Measurements from ENCODE around the gene QRICH1. TPM values are rescaled to one million over a fixed set of nuclear protein-coding genes. Genes with fewer than 3 reads are reported as not detected.

QRICH1 gene
- total RNA-seq, 2 experiments from 2014 or later = 126 to 127 TPM

- peaks cover 29% of the 10 kb centered on the region for H3K36me3 Mint-ChIP-seq
- peaks cover 48% of the 10 kb centered on the region for H3K4me1 Mint-ChIP-seq
- DNase-seq = peak; percentile 99
- H3K27me3 Mint-ChIP-seq = peaks cover 3% of the 10 kb centered on the region
- H3K27ac Mint-ChIP-seq = peak overlapping the region; percentile 97
- no peaks in the 10 kb centered on the region for H3K9me3 Mint-ChIP-seq
- peak overlapping the region; percentile 94 for H3K4me3 Mint-ChIP-seq
These were observed 72.6 kb downstream of the QRICH1 start for GRCh38 chr3:49021213-49021812.

- Mint-ChIP-seq H3K27me3 (peaks cover 3% of the 10 kb centered on the region), H3K27ac (peak overlapping the region; percentile 97), H3K4me3 (peak overlapping the region; percentile 94), H3K4me1 (peaks cover 42% of the 10 kb centered on the region), H3K9me3 (no peaks in the 10 kb centered on the region), H3K36me3 (peaks cover 26% of the 10 kb centered on the region)
- DNase-seq = peak; percentile 34
These were observed 73.3 kb downstream of the QRICH1 start for GRCh38 chr3:49020330-49021212.

DNA sequence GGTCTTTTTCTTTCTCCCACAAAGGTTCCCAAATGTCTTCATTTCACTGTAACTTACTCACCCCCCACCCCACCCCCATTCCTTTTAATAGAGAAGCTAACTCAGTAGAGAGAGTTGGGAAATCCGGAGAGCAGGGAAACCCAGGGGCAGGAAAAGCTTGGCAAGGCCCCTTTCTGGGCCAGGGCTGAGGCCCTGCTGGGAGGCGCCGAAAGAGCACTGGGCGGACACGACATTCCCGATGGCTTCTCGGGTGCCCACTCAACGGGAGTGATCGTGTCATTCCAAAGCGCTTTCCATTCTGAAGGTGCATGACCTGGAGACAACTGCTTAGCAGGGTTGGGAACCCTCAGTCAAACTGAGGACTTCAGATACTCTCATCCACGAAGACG is 73.9 kb downstream of the QRICH1 start:
- H3K27me3 Mint-ChIP-seq = peaks cover 3% of the 10 kb centered on the region

DNA sequence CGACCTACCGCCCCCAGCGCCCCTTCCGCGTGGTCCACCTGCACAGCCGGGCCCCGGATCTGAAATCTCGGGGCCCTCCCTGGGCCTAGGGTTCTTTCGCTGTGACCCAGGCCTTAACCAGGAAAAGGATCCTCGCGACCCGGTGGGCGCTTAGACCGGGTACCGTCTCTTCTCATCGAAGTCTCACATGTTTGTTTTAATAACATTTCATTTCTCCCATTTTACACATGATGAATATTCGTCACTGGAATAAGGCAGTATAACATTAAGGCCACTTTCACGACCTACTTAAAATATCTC is 75.2 kb downstream of the QRICH1 start:
- Mint-ChIP-seq H3K9me3 (no peaks in the 10 kb centered on the region), H3K4me1 (peaks cover 25% of the 10 kb centered on the region), H3K36me3 (peaks cover 23% of the 10 kb centered on the region), H3K27me3 (peaks cover 3% of the 10 kb centered on the region), H3K4me3 (peak overlapping the region; percentile 94), H3K27ac (peak overlapping the region; percentile 78)
- no peak for DNase-seq

More for the DNA sequence above, 73.9 kb downstream of the QRICH1 start:
- H3K4me1 Mint-ChIP-seq = peaks cover 35% of the 10 kb centered on the region
- no peaks in the 10 kb centered on the region for H3K9me3 Mint-ChIP-seq
- DNase-seq = no peak
- H3K27ac Mint-ChIP-seq = peak overlapping the region; percentile 97
- peaks cover 29% of the 10 kb centered on the region for H3K36me3 Mint-ChIP-seq
- H3K4me3 Mint-ChIP-seq = peak overlapping the region; percentile 94

DNA sequence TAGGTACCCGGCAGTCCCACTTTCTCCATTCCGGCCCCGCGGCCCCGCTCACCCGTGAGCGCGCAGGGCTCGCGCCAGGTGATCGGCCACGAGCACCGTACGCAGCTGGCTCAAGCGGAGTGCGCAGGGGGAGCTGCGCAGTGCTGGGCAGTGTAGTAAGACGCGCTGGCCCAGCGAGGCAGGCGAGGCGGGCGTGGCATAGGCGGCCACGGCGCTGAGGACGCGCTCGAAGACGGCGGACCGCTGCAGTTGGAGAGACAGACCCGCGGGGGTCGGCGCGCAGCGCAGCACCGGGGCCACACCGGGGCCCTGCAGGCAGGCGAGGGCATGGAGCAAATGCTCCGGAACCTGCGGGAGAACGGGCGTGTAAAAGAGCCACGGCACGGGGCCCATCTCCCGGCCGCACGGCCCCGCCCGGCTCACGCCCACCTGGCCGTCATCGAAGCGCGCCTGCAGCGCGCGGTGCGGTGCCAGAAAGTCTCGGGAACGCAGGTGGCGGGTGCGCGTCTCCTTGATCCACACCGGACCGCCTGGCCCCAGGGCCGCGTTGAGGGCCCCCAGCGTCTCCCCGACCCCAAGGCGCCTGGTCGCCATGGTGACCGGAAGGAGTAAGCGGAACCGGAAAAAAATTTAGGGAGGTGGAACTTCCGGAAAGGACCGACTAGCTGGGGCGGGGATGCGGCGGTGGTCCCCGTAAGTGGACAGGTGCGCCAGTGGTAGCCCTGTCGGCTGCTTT is 75.7 kb downstream of the QRICH1 start, which contains the start of gene DALRD3:
Gene DALRD3 (minus strand): TSS at position 610 of the 736 bp plus-strand sequence. CDS start 16 bp downstream, at position 594.
- Mint-ChIP-seq H3K9me3 (no peaks in the 10 kb centered on the region), H3K4me1 (peaks cover 19% of the 10 kb centered on the region), H3K4me3 (peak within 1 kb of the TSS; percentile 94), H3K27me3 (peaks cover 3% of the 10 kb centered on the region), H3K36me3 (peaks cover 17% of the 10 kb centered on the region), H3K27ac (peak within 1 kb of the TSS; percentile 78)
- peak; percentile 75 for DNase-seq

- peak overlapping the region; percentile 51 for H3K27ac Mint-ChIP-seq
- H3K4me1 Mint-ChIP-seq = peaks cover 17% of the 10 kb centered on the region
- DNase-seq = no peak
- peak overlapping the region; percentile 94 for H3K4me3 Mint-ChIP-seq
- peaks cover 3% of the 10 kb centered on the region for H3K27me3 Mint-ChIP-seq
- no peaks in the 10 kb centered on the region for H3K9me3 Mint-ChIP-seq
- peaks cover 10% of the 10 kb centered on the region for H3K36me3 Mint-ChIP-seq
These were observed 76.5 kb downstream of the QRICH1 start for GRCh38 chr3:49017229-49017970.

GRCh38 chr3:49016414-49017228 is 77.2 kb downstream of the QRICH1 start:
- H3K9me3 Mint-ChIP-seq = no peaks in the 10 kb centered on the region
- H3K4me3 Mint-ChIP-seq = no peak overlapping the region
- H3K27ac Mint-ChIP-seq = no peak overlapping the region
- DNase-seq = no peak
- peaks cover 24% of the 10 kb centered on the region for H3K4me1 Mint-ChIP-seq
- peaks cover 3% of the 10 kb centered on the region for H3K27me3 Mint-ChIP-seq
- H3K36me3 Mint-ChIP-seq = peaks cover 8% of the 10 kb centered on the region

GRCh38 chr3:49015765-49016164 is 78.1 kb downstream of the QRICH1 start:
- H3K27me3 Mint-ChIP-seq = no peaks in the 10 kb centered on the region
- H3K9me3 Mint-ChIP-seq = no peaks in the 10 kb centered on the region
- DNase-seq = no peak
- H3K36me3 Mint-ChIP-seq = peaks cover 7% of the 10 kb centered on the region
- H3K4me1 Mint-ChIP-seq = peaks cover 22% of the 10 kb centered on the region
- no peak overlapping the region for H3K27ac Mint-ChIP-seq
- no peak overlapping the region for H3K4me3 Mint-ChIP-seq

- Mint-ChIP-seq H3K27ac (no peak overlapping the region), H3K27me3 (no peaks in the 10 kb centered on the region), H3K9me3 (no peaks in the 10 kb centered on the region), H3K4me3 (no peak overlapping the region), H3K4me1 (peaks cover 21% of the 10 kb centered on the region), H3K36me3 (peaks cover 7% of the 10 kb centered on the region)
- no peak for DNase-seq
These were observed 78.8 kb downstream of the QRICH1 start for GRCh38 chr3:49015072-49015471.

DNA sequence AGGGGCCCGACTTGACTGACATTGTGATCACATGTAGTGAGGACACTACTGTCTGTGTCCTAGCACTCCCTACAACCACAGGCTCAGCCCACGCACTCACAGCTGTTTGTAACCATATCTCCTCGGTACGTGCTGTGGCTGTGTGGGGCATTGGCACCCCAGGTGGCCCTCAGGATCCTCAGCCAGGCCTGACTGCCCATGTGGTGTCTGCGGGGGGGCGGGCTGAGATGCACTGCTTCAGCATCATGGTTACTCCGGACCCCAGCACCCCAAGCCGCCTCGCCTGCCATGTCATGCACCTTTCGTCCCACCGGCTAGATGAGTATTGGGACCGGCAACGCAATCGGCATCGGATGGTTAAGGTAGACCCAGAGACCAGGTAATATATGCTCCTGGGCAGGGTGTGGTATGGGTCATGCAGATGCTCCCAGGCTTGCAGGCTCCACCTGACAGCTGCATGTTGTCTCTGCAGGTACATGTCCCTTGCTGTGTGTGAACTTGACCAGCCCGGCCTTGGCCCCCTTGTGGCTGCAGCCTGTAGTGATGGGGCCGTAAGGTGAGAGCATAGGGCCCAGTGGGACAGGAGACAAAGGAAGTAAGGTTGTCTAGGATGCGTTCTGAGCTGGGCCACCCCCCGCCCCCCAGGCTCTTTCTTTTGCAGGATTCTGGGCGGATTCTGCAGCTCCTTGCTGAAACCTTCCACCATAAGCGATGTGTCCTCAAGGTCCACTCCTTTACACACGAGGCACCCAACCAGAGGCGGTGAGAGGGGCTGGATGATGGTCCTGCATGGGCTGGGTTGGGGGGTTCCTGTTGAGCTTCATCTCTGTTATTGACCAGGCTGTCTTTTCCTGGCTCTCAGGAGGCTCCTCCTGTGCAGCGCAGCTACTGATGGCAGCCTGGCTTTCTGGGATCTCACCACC is 79.9 kb downstream of the QRICH1 start:
- Mint-ChIP-seq H3K9me3 (no peaks in the 10 kb centered on the region), H3K4me3 (no peak overlapping the region), H3K27ac (peak overlapping the region; percentile 29), H3K4me1 (peaks cover 18% of the 10 kb centered on the region), H3K36me3 (peaks cover 12% of the 10 kb centered on the region), H3K27me3 (no peaks in the 10 kb centered on the region)
- peak; percentile 62 for DNase-seq

GRCh38 chr3:49013113-49013737 is 80.6 kb downstream of the QRICH1 start:
- DNase-seq = no peak
- Mint-ChIP-seq H3K9me3 (no peaks in the 10 kb centered on the region), H3K27me3 (no peaks in the 10 kb centered on the region), H3K36me3 (peaks cover 14% of the 10 kb centered on the region), H3K27ac (peak overlapping the region; percentile 29), H3K4me1 (peaks cover 19% of the 10 kb centered on the region), H3K4me3 (no peak overlapping the region)

DNA sequence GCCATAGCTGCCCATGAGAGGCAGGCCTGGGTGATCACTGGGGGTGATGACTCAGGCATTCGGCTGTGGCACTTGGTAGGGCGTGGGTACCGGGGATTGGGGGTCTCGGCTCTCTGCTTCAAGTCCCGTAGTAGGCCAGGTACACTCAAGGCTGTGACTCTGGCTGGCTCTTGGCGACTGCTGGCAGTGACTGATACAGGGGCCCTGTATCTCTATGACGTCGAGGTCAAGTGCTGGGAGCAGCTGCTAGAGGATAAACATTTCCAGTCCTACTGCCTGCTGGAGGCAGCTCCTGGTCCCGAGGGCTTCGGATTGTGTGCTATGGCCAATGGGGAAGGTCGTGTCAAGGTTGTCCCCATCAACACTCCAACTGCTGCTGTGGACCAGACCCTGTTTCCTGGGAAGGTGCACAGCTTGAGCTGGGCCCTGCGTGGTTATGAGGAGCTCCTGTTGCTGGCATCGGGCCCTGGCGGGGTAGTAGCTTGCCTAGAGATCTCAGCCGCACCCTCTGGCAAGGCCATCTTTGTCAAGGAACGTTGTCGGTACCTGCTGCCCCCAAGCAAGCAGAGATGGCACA is 81.3 kb downstream of the QRICH1 start:
- no peak overlapping the region for H3K27ac Mint-ChIP-seq
- no peaks in the 10 kb centered on the region for H3K27me3 Mint-ChIP-seq
- peaks cover 18% of the 10 kb centered on the region for H3K36me3 Mint-ChIP-seq
- no peak overlapping the region for H3K4me3 Mint-ChIP-seq
- H3K4me1 Mint-ChIP-seq = peaks cover 23% of the 10 kb centered on the region
- H3K9me3 Mint-ChIP-seq = no peaks in the 10 kb centered on the region
- no peak for DNase-seq
